ENCODE results near the gene DNAH10. TPM values are rescaled to one million over a fixed set of nuclear protein-coding genes. Genes with fewer than 3 reads are reported as not detected.
A peak's percentile ranks its signal among the peaks of the same experiment; 100 is the strongest.

Gene DNAH10
- total and polyA plus RNA-seq, 2 of the 13 experiments (the other 11 are each of a cell fraction or from before 2014, with no cell fraction given): 0.01 to 0.02 TPM

DNA sequence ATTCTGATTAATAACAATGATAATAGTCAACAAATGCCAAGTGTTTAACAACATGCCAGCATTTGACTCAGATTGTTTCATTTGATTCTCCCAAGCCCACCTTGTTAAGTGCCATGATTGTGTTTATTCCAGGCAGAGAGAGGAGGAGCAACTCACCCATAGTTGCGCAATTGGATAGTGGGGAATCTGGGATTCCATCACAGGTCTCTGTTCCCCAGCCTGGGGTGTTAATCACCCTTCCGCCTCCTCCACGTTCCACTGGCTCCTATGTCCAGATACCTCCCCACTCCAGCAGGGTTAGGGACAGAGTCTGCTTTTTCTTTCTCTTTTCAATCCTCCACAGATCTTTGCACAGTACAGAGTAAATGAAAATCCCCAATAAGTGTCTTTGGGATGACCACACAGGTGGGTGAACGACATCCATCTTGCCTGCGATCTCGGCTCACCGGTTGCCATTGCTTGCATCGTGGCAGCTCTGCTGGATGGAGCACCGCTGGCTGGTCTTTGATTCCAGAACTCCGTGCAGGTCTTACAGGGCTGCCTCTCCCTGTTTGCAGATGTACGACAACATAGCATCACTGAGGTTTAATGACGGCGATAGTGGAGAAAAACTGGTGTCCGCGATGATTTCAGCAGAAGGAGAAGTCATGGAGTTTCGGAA is 78.8 kb downstream of the DNAH10 start:
- Histone ChIP-seq H3K36me3 (replicated peaks in 1 of 2; ENCODE audit: control insufficient read depth in 1 of 2, insufficient read depth in 2 of 2, low read length in 2 of 2) (no peaks in the 10 kb centered on the region), H3K27me3 (ENCODE audit: control insufficient read depth in 1 of 2, insufficient read depth in 2 of 2, low read length in 2 of 2) (no peaks in the 10 kb centered on the region), H4K20me1 (ENCODE audit: insufficient read depth, low read length) (no peaks in the 10 kb centered on the region), H3K9ac (ENCODE audit: insufficient read depth, low read depth, low read length) (no peak overlapping the region), H3K4me1 (ENCODE audit: insufficient read depth, low read length) (peaks cover 18% of the 10 kb centered on the region), H3K4me3 (replicated peaks in 1 of 3; ENCODE audit: insufficient read depth in 1 of 3, low read depth in 2 of 3, low read length in 3 of 3) (no peak overlapping the region), H3K79me2 (ENCODE audit: insufficient read depth, low read length) (no peaks in the 10 kb centered on the region), H3K27ac (ENCODE audit: extremely low read length, insufficient read depth, low read length) (no peak overlapping the region), H2AFZ (ENCODE audit: low read length) (no peak overlapping the region), H3K9me3 (ENCODE audit: low read length) (no peaks in the 10 kb centered on the region), H3K4me2 (ENCODE audit: low read depth, low read length) (no peak overlapping the region)
- BruUV-seq (replicated peaks): no TSS peak
- TF ChIP-seq CEBPG (CRISPR knock-in tag; IDR thresholded peaks at IDR 0.05): peak; percentile 79
- TF ChIP-seq CEBPB (IDR thresholded peaks at IDR 0.05; ENCODE audit: borderline replicate concordance, low read depth, low read length): peak; percentile 90
- no peak for TF ChIP-seq MEIS2 (CRISPR knock-in tag; IDR thresholded peaks at IDR 0.05)
- ATAC-seq (no peak), DNase-seq (ENCODE audit: low spot score) (no peak), FAIRE-seq (no peak)
- in situ Hi-C loops (cut with HindIII; ENCODE audit: extremely low pct_ligation_motif_present, low pct_unique_long_range_greater_than_20kb) (no loop called here), intact Hi-C loops (cut with micrococcal nuclease; ENCODE audit: unreplicated experiment) (no loop called here)
- CTCF ChIA-PET (ENCODE audit: low intra/inter-chr PET ratio, low total read pairs): interaction anchor here (1.6 kb wide), 1 partner anchor 40 kb away, joined by 7 read pairs; no protein-coding TSS in a partner anchor
- POLR2A ChIA-PET: no interaction called here
- WGBS (ENCODE audit: low lambda C conversion rate): 80% methylated on average over 16 of the region's 16 CpGs

- FAIRE-seq: no peak
- H3K9me3 ChIP-seq (ENCODE audit: low read length): no peaks in the 10 kb centered on the region
- H3K27me3 ChIP-seq (ENCODE audit: control insufficient read depth in 1 of 2, insufficient read depth in 2 of 2, low read length in 2 of 2): peaks cover 1 to 16% of the 10 kb centered on the region in 2 experiments; a peak in 1 of 5 replicates
- ChIA-PET POLR2A (no interaction called here), CTCF (ENCODE audit: low intra/inter-chr PET ratio, low total read pairs) (no interaction called here)
- intact Hi-C loops (cut with micrococcal nuclease; ENCODE audit: unreplicated experiment) (no loop called here), in situ Hi-C loops (cut with HindIII; ENCODE audit: extremely low pct_ligation_motif_present, low pct_unique_long_range_greater_than_20kb) (no loop called here)
- TF ChIP-seq RFX3 (CRISPR knock-in tag; IDR thresholded peaks at IDR 0.05) (no peak), ZNF567 (CRISPR knock-in tag; IDR thresholded peaks at IDR 0.05; ENCODE audit: borderline replicate concordance) (no peak), ZNF543 (CRISPR knock-in tag; IDR thresholded peaks at IDR 0.05) (no peak), ZNF563 (CRISPR knock-in tag; IDR thresholded peaks at IDR 0.05) (no peak), PRMT3 (CRISPR knock-in tag; IDR thresholded peaks at IDR 0.05; ENCODE audit: borderline replicate concordance, low read depth) (no peak), MAFK (conservative IDR thresholded peaks at IDR 0.05 in 1 of 2, IDR thresholded peaks at IDR 0.05 in 1 of 2; ENCODE audit: low read length in 2 of 2) (0 out of 4 replicates have a peak, but pooled peaks of 1 of the 2 experiments have one; percentile 3), ZNF841 (CRISPR knock-in tag; IDR thresholded peaks at IDR 0.05; ENCODE audit: borderline replicate concordance) (no peak)
- H3K9ac ChIP-seq (ENCODE audit: insufficient read depth, low read depth, low read length): no peak overlapping the region
- no peaks in the 10 kb centered on the region for H3K36me3 ChIP-seq (replicated peaks in 1 of 2; ENCODE audit: control insufficient read depth in 1 of 2, insufficient read depth in 2 of 2, low read length in 2 of 2)
- 52% methylated on average over 14 of the region's 14 CpGs for WGBS (ENCODE audit: low lambda C conversion rate)
- no peak overlapping the region for H2AFZ ChIP-seq (ENCODE audit: low read length)
- H3K79me2 ChIP-seq (ENCODE audit: insufficient read depth, low read length): no peaks in the 10 kb centered on the region
- no peak overlapping the region for H3K4me2 ChIP-seq (ENCODE audit: low read depth, low read length)
- DNase-seq (ENCODE audit: low spot score): no peak
- peaks cover 17% of the 10 kb centered on the region for H3K4me1 ChIP-seq (ENCODE audit: insufficient read depth, low read length)
- no peak overlapping the region for H3K27ac ChIP-seq (ENCODE audit: extremely low read length, insufficient read depth, low read length)
- no peaks in the 10 kb centered on the region for H4K20me1 ChIP-seq (ENCODE audit: insufficient read depth, low read length)
- BruUV-seq (replicated peaks): no TSS peak
- no peak overlapping the region for H3K4me3 ChIP-seq (replicated peaks in 1 of 3; ENCODE audit: insufficient read depth in 1 of 3, low read depth in 2 of 3, low read length in 3 of 3)
- no peak for ATAC-seq
These were observed 82.0 kb downstream of the DNAH10 start for GRCh38 chr12:123843912-123844748.
